GM10248 (cell line): Measurements from ENCODE around the gene CSTF2T.

Source experiments
- CTCF ChIA-PET: fragments of 300-600 bp; sonication (Branson Sonifier 250); formaldehyde crosslinking; extraction: SDS; loops from one replicate; lab custom pipeline; 2021; ENCODE audit warnings: antibody characterized with exemption; lab: Yijun Ruan, JAX
- POLR2A ChIA-PET: fragments of 350-650 bp; sonication (Branson Sonifier 250); formaldehyde crosslinking; extraction: SDS; loops from one replicate; lab custom pipeline; 2020; ENCODE audit warnings: antibody characterized with exemption; lab: Yijun Ruan, JAX
- DNase-seq: peaks from one replicate; pipeline ENCODE4 v3.0.0; 2012; ENCODE audit errors: extremely low spot score
- TF ChIP-seq, protein P1 (sequence below): IDR thresholded peaks from 2 replicates; pipeline ENCODE4 v1.5.1; 2012; ENCODE audit warnings: mild to moderate bottlenecking, low read depth; ENCODE audit errors: extremely low read depth, missing control alignments, control extremely low read depth

The CSTF2T gene

DNA sequence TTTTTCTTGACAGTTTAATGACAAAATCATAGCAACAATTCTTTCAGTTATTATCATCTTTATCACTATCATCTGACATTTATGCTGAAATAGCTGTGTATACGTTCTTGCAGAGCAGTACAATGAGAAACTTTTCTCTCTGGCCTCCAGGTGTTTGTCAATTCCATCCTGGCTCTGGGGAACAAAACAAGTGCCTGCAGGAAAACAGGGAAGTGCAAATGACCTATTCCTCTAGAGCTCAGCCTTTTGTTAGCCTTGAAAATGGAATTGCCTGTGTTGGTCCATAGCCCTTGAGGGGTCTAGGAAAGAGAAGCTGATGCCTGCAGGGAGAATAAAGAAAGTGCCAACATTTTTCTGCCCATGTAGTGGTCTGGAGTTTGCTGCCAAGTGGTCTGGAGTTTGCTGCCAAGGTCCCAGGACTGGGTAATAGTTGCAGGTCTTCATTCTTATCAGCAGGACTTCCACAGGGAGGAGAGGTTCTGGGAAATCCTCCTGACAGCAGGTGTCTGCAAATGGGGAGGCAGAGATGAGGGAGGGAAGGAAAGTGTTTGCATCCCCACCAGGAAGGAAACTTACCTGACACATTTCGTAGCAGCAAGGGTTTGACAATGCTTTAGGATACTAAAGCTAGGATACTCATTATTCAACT is 10.1 kb upstream of the CSTF2T start:
- CTCF ChIA-PET, result interaction anchor here (1.2 kb wide), 1 partner anchor 10 kb away, joined by 5 read pairs; no protein-coding TSS in a partner anchor
- TF ChIP-seq, protein P1, sequence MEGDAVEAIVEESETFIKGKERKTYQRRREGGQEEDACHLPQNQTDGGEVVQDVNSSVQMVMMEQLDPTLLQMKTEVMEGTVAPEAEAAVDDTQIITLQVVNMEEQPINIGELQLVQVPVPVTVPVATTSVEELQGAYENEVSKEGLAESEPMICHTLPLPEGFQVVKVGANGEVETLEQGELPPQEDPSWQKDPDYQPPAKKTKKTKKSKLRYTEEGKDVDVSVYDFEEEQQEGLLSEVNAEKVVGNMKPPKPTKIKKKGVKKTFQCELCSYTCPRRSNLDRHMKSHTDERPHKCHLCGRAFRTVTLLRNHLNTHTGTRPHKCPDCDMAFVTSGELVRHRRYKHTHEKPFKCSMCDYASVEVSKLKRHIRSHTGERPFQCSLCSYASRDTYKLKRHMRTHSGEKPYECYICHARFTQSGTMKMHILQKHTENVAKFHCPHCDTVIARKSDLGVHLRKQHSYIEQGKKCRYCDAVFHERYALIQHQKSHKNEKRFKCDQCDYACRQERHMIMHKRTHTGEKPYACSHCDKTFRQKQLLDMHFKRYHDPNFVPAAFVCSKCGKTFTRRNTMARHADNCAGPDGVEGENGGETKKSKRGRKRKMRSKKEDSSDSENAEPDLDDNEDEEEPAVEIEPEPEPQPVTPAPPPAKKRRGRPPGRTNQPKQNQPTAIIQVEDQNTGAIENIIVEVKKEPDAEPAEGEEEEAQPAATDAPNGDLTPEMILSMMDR, result no peak
- POLR2A ChIA-PET, result no interaction called here
- no peak for DNase-seq

DNA sequence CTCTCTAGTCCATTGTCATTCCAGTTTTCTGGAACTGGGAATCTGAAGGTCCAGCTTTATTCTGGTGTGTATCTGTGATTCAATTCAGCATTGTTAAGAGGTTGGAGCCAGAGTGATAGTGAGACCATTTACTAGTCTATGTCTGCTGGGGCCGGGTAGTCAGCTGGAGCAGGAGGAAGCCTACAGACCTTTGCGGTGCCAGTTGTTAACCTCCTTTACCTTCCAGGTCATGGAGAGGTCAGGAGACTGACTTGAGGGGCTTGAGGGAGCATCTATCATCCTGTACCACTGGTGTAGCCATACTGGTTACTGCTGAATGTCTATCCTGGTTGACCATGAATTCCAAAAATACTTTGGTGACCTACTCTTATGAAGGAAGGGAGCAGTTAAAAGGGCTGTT is 9.2 kb upstream of the CSTF2T start:
- ChIA-PET CTCF (interaction anchor here (1.2 kb wide), 1 partner anchor 11 kb away, joined by 5 read pairs; no protein-coding TSS in a partner anchor), POLR2A (no interaction called here)
- TF ChIP-seq, protein P1, result no peak
- DNase-seq, result no peak

DNA sequence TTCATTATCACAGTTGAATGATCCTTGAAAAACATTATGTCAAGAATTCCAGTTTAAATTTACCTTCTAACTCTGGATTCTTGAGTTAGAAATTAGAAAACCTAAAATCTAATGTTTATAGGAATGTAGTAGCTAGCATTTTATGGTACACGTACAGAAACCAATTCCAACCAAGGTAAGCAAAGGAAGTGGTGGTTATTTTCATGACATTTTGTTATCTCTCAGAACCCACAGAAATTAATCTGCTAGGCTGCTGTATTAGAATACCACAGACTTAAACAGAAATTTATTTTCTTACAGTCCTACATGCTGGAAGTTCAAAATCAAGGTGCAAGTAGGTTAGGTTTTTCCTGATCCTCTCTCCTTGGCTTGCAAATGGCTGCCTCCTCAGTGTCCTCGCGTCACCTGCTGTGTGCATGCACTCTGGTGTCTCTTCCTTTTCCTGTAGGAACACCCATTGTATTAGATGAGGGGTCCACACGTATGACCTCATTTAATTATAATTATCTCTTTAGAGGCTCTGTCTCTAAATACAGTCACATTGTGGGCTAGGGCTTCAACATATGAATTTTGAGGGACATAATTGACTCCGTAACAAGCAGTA is 8.5 kb upstream of the CSTF2T start:
- no peak for DNase-seq
- ChIA-PET POLR2A (no interaction called here), CTCF (no interaction called here)

DNA sequence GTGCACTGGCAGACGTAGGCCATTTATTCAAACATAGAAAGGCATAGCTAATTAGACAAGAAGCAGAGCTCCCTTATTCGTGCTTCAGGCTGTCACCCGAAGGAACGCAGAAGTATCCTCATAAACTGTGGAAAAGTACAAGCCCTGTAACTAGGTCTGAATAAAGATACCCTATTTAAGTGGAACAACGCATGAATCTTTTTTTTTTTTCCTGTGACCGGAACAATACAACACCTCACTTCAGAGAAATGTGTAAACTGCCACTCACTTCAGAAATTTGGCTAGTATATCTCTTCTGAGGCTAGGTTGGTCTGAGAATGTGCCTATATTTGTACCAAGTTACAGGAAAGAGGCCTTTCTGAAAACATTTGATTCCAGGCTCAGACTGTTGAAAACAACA is 8.0 kb upstream of the CSTF2T start:
- DNase-seq, result no peak
- CTCF ChIA-PET, result no interaction called here
- TF ChIP-seq, protein P1, result no peak
- POLR2A ChIA-PET, result no interaction called here

More for the DNA sequence above, 8.5 kb upstream of the CSTF2T start:
- TF ChIP-seq, protein P1, result no peak

DNA sequence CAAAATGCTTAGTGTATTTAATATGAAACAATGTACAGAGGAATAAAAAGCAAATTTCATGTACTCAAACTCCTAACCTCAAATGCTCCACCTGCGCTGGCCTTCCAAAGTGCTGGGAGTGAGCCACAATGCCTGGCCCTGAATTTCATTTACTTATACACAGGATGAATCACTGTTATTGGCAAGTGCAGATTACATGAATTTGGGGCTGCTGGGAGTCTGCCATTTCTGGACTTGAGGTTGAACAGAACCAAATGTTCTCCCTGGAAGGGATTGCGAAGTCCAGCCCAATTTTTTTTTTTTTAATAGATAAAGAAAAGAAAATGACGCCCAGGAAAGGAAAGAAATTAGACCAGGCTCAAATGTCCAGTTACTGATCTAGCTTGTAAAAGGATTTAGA is 6.8 kb upstream of the CSTF2T start:
- CTCF ChIA-PET, result interaction anchor here (0.9 kb wide), 1 partner anchor 255 kb away, joined by 3 read pairs; no protein-coding TSS in a partner anchor
- DNase-seq, result no peak
- POLR2A ChIA-PET, result no interaction called here
- TF ChIP-seq, protein P1, result no peak

DNA sequence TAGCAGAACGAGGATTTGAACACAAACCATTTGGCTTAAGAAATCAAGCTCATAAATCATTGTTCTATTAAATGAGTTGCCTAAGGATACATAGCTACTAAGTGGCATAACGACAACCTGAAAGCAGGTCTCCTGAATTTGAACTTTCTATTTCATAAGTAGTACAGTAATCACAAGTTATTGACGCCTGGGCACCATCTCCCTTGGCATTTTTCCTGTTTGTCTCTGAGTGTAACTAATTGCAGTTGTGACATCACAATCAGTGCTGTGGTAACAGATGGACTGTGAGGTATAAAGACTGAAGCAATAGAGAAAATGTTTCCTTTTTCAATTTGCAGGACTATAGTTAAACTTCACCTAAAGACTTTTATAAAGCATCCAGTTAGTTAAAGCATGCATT is 6.4 kb upstream of the CSTF2T start:
- ChIA-PET POLR2A (no interaction called here), CTCF (interaction anchor here (0.9 kb wide), 1 partner anchor 255 kb away, joined by 3 read pairs; no protein-coding TSS in a partner anchor)
- TF ChIP-seq, protein P1, result no peak
- DNase-seq, result no peak
